Mesodermal cell (in vitro differentiated cells): ENCODE results near the gene TMEM254. TPM values are rescaled to one million over a fixed set of nuclear protein-coding genes. Genes with fewer than 3 reads are reported as not detected.
"Not testable (repeated sequence)": the region's sequence is repeated elsewhere in the genome, so short reads cannot be mapped to it uniquely, and the experiment has no call there.

Source experiments
- H3K27ac ChIP-seq: 2 replicates; pipeline ENCODE4 v1.7.0; 2013; ENCODE audit warnings: mild to moderate bottlenecking, low read depth, low read length, moderate library complexity; ENCODE audit not compliant: severe bottlenecking
- H3K36me3 ChIP-seq: 2 replicates; pipeline ENCODE4 v1.7.1; 2013; ENCODE audit warnings: mild to moderate bottlenecking, low read length, moderate library complexity; ENCODE audit not compliant: control insufficient read depth, insufficient read depth
- H3K4me1 ChIP-seq: one replicate; pipeline ENCODE4 v1.7.1; 2013; ENCODE audit warnings: mild to moderate bottlenecking, low read length; ENCODE audit not compliant: insufficient read depth, control insufficient read depth, poor library complexity, severe bottlenecking
- H3K4me3 ChIP-seq: 2 replicates; pipeline ENCODE4 v1.7.0; 2013; ENCODE audit warnings: low read length, control low read depth, mild to moderate bottlenecking; ENCODE audit not compliant: insufficient read depth, poor library complexity, severe bottlenecking; ENCODE audit errors: extremely low read depth
- H3K9me3 ChIP-seq: 2 replicates; pipeline ENCODE4 v1.7.1; 2013; ENCODE audit warnings: mild to moderate bottlenecking, low read length, moderate library complexity; ENCODE audit not compliant: control insufficient read depth
- WGBS, 2 experiments: methylation state at CpG; one replicate each; pipeline ENCODE4 v1.1.5; 2013; ENCODE audit warnings: missing lambda C conversion rate in 2 of 2; ENCODE audit not compliant: insufficient coverage in 2 of 2; 5-methylcytosine and 5-hydroxymethylcytosine counted together
- polyA plus RNA-seq, 2 experiments: library from polyadenylated mRNA; stranded (reverse); fragments of 50-300 nt; gene quantifications; one replicate each; pipeline ENCODE4 v1.2.3, GENCODE V29; 2013

The TMEM254 gene, protein sequence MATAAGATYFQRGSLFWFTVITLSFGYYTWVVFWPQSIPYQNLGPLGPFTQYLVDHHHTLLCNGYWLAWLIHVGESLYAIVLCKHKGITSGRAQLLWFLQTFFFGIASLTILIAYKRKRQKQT
- 24.0 TPM for polyA plus RNA-seq (2013, experiment 1 of 2)
- polyA plus RNA-seq (2013, experiment 2 of 2) = 28.1 TPM

DNA sequence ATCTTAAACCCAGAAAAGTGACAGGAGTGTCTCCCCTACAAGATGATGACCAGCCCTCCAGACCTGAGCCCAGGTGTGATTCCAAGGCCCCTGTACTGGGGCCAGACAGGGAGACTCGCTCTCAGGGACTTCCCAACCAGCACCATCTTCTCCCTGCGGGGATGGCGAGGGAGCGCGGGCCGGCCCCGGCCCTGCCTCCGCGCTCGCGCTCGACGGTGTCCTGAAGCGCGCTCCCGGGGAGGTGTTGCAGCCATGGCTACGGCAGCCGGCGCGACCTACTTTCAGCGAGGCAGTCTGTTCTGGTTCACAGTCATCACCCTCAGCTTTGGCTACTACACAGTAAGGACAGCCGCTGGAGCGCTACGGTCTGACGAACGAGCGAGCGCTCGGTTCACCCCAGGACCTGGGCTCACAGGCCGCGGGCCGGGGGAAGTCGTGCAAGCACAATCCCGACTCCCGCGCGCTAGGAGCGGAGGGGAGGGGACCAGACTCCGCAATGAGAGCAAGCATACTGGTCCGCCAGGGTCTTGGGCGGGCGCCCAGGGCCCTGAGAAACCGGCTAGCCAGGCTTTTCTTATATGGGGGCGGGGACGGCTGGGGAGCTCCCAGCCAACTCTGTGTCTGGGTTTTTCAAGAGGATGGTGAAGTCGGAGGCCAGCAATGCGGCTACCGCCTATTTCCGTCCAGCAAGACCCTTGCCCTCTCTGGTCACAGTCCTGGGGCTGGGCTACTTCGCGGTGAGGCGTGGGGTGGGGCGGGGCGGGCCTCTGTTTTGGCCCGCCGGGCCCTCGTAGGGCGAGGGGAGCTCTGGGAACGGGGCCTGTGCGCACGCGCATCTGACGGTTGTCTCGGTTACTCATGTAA, at the start of gene TMEM254:
TSS of gene TMEM254 (plus strand) at position 218 of the 864 bp plus-strand sequence. CDS start at position 253, 35 bp downstream.
- Histone ChIP-seq H3K27ac (peak within 1 kb of the TSS; percentile 94), H3K4me3 (peak within 1 kb of the TSS; percentile 52), H3K9me3 (no peaks in the 10 kb centered on the region), H3K4me1 (no peaks in the 10 kb centered on the region), H3K36me3 (no peaks in the 10 kb centered on the region)
- 0% methylated on average over 43 to 48 of the region's 64 CpGs for WGBS, 2 experiments

DNA sequence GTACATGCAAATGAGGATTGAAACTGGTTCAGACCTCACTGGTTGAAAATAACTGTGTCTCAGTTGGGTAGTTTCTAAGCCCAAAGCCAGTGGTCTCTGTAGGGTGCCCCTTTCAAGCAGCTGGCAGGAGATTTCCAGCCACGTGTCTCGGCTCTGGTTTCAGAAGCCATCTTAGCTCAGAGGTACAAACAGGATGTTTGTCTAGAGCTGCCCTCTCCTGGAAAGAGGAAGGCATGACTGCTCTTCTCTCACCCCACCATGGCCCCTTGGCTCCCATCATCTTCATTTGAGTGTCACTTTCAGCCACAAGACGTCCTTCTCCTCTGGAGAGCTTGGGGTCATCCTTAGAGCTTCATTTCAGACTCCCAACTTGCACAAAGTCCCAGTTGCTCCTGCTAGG, 49.3 kb upstream of the TMEM254 start:
- whole genome bisulfite sequencing, 2 experiments = 83 to 89% methylated on average over 1 of the region's 3 CpGs
- not testable (repeated sequence) for H3K36me3 ChIP-seq, H3K9me3 ChIP-seq, H3K4me1 ChIP-seq, H3K4me3 ChIP-seq, H3K27ac ChIP-seq

DNA sequence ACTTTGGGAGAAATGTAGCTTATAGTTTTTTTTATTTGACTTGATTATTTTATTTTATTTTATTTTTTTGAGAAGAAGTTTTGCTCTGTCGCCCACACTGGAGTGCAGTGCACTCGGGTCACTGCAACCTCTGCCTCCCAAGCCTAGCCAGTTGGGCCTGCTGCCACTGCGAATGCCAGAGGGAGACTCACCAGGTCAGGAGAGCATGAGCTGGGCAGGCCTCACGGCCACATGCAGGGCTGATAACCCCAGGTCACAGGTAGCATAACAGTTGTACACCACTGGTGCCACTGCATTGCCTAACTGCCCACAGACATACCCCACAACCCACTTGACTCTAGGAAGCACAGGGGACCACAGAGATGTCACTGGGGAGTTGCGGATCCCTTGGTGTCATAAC, 48.6 kb upstream of the TMEM254 start:
- H3K9me3 ChIP-seq, H3K4me3 ChIP-seq, H3K36me3 ChIP-seq, H3K27ac ChIP-seq, H3K4me1 ChIP-seq: not testable (repeated sequence)
- WGBS, 2 experiments = 38 to 67% methylated on average over 2 to 3 of the region's 5 CpGs

DNA sequence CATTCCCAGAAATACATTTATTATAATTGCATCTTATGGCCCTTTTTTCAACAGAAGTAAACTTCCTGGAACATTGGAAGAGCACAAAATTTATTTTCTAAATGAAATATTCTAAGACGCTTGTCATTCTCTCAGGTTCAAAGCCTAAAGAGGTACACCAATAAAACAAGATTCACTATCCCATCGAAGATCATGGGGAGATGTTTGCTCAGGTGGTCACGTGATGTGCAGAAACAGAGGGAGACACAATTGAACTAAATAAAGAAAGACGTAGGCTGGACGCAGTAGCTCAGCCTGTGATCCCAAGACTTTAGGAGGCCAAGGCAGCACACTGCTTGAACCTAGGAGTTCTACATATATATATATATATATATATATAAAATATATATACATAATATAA, 46.0 kb upstream of the TMEM254 start:
- Histone ChIP-seq H3K27ac (no peak overlapping the region), H3K9me3 (no peaks in the 10 kb centered on the region), H3K4me1 (no peaks in the 10 kb centered on the region), H3K4me3 (no peak overlapping the region), H3K36me3 (no peaks in the 10 kb centered on the region)
- no CpG with 5 or more reads among the region's 5 CpGs for WGBS, 2 experiments

DNA sequence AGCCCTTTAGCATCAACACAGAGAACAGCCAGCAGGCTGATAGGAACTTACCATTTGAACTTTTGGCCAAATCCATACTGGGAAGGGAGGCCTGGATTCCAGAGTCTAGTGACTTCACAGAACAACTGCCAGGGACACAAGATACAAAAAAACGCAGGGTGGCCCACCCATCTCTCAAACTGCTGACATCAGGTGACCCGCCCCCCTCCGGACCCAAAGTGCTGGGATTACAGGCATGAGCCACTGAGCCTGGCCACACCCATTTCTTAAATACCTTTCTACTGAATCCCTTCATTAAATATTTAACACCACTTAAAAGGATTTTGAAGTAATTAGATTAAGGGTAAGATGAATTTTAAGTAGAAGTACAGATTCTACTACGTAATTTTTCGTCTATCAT, 43.7 kb upstream of the TMEM254 start:
- H3K27ac ChIP-seq, H3K4me1 ChIP-seq, H3K36me3 ChIP-seq, H3K4me3 ChIP-seq, H3K9me3 ChIP-seq: not testable (repeated sequence)
- WGBS, 2 experiments = 77% methylated on average over 2 of the region's 5 CpGs; no CpG with 5 or more reads in 1 of the 2 experiments

DNA sequence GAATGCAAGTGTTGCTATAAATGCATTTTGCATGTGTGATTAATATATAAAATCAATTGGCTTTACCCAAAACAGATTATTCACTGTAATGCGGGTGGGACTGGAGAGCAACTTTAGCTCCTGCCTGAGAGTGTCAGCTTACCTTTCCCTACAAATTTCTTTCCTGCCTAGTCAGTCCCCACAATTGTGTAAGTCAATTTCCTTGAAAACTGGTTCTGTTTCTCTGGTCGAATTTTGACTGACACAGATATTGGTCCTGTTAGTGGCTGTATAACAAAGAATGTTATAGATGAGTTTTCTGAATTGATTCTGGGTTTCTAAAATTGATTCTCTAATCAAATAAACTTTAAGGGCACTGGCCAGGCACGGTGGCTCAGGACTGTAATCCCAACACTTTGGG, 43.0 kb upstream of the TMEM254 start:
- WGBS, 2 experiments = 86 to 100% methylated on average over 1 to 2 of the region's 3 CpGs
- H3K4me1 ChIP-seq, H3K27ac ChIP-seq, H3K36me3 ChIP-seq, H3K9me3 ChIP-seq, H3K4me3 ChIP-seq: not testable (repeated sequence)

DNA sequence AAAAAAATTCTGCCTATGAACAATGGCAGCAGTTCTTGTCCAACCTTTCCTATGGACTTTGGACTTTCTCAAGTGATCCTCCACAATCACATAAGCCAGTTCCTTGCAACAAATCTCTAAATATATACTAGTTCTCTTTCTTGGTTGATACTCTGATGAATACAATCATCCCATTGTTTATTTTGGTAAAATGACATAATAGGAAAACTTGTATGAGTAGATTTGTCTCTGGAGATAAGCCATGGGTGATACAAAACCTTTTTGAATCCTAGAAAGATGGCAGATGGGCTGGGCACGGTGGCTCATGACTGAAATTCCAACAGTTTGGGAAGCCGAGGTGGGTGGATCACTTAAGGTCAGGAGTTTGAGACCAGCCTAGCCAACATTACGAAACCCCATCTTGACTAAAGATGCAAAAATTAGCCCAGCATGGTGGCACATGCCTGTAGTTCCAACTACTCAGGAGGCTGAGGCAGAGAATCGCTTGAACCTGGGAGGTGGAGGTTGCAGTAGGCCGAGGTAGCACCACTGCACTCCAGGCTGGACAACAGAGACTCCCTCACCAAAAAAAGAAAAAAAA, 41.5 kb upstream of the TMEM254 start:
- 95 to 100% methylated on average over 4 of the region's 5 CpGs for WGBS, 2 experiments
- H3K27ac ChIP-seq, H3K4me3 ChIP-seq, H3K4me1 ChIP-seq, H3K9me3 ChIP-seq, H3K36me3 ChIP-seq: not testable (repeated sequence)

DNA sequence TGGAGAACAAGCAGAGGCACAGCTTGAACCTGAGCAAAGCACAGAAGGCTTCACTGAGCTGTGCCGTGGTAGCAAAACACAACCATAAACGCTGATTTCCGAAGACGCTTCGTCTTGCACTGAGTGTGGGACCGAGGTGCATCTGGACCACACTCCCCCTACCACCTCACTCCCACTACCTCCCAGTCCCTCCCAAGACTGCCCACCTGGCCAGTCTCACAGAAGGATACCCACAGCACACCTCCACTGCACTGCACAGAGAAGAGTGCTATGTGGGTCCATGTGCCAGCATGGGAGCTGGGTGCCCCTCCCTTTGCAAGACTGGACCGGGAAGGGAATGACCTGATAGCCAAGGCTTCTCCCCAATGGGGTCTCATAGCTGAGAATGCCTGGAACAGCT, 40.2 kb upstream of the TMEM254 start:
- not testable (repeated sequence) for H3K4me1 ChIP-seq, H3K36me3 ChIP-seq, H3K27ac ChIP-seq, H3K4me3 ChIP-seq, H3K9me3 ChIP-seq
- 86 to 93% methylated on average over 1 of the region's 7 CpGs for WGBS, 2 experiments

DNA sequence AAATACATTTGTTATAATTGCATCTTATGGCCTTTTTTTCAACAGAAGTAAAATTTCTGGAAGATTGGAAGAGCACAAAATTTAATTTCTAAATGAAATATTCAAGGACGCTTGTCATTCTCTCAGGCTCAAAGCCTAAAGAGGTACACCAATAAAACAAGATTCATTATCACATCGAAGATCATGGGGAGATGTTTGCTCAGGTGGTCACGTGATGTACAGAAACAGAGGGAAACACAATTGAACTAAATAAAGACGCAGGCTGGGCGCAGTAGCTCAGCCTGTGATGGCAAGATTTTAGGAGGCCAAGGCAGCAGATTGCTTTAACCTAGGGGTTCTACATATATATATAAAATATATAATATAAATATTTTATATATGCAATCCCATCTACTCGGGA, 37.3 kb upstream of the TMEM254 start:
- no peak overlapping the region for H3K4me3 ChIP-seq
- H3K4me1 ChIP-seq = no peaks in the 10 kb centered on the region
- H3K36me3 ChIP-seq = no peaks in the 10 kb centered on the region
- no peaks in the 10 kb centered on the region for H3K9me3 ChIP-seq
- 100% methylated on average over 3 of the region's 6 CpGs for WGBS, 2 experiments
- H3K27ac ChIP-seq = no peak overlapping the region

DNA sequence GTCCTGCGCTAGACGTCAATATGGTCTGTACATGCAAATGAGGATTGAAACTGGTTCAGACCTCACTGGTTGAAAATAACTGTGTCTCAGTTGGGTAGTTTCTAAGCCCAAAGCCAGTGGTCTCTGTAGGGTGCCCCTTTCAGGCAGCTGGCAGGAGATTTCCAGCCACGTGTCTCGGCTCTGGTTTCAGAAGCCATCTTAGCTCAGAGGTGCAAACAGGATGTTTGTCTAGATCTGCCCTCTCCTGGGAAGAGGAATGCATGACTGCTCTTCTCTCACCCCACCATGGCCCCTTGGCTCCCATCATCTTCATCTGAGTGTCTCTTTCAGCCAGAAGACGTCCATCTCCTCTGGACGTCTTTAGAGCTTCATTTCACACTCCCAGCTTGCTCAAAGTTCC, 33.5 kb upstream of the TMEM254 start:
- H3K4me1 ChIP-seq, H3K36me3 ChIP-seq, H3K27ac ChIP-seq, H3K9me3 ChIP-seq, H3K4me3 ChIP-seq: not testable (repeated sequence)
- 80 to 81% methylated on average over 4 to 5 of the region's 6 CpGs for WGBS, 2 experiments
